ENCODE measurements around the gene P2RY12. TPM values are rescaled to one million over a fixed set of nuclear protein-coding genes. Genes with fewer than 3 reads are reported as not detected.

P2RY12 gene
- total RNA-seq, 4 donors from 2014 or later: 0.34 to 2.1 (median 0.46) TPM; not detected in 1

DNA sequence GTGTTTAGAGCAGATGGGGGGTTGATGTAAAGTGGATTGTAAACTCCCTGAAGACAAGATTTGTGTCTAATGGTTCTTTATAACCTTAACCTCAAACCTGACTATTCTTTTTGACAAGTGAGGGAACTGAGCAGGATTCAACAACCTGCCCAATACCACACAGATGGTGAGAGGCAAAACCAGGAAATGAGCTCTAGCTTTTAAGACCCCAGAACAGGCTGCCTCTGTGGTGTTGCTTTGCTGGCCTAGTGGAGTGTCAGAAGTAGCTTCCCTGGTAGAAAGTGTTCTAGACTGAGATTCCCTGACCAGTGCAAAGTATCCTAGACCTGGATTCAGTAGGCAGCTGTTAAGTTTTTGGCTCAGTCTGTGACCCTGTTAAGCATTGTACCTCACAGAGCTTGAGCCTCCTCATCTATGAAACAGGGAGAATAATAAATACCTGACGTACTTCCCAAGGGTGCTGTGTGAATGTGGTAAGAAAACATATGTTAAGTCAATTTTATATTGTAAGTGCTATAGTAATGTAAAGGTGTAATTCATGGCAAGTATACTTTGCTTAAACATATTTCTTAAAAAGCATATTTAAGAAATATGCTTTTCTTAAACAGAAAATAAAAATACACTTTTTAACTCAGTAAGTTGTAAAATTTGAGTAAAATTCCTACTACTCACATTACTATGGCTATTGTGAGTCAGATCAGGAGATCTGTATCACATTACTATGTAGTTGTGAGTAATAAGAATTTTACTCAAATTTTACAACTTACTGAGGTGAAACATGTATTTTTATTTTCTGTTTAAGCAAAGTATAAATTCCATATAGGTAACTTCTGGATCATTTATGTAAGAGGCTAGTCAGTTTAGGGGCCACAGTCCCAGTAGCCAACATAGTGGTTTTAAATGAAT lies 76.7 kb downstream of the P2RY12 start:
- 71 to 76% methylated on average over 1 of the region's 1 CpG for WGBS, 2 donors
- no peak for DNase-seq (ENCODE audit: low spot score in 2 of 2)
- TF ChIP-seq POLR2A (IDR thresholded peaks at IDR 0.05): no peak
- TF ChIP-seq, protein P1, sequence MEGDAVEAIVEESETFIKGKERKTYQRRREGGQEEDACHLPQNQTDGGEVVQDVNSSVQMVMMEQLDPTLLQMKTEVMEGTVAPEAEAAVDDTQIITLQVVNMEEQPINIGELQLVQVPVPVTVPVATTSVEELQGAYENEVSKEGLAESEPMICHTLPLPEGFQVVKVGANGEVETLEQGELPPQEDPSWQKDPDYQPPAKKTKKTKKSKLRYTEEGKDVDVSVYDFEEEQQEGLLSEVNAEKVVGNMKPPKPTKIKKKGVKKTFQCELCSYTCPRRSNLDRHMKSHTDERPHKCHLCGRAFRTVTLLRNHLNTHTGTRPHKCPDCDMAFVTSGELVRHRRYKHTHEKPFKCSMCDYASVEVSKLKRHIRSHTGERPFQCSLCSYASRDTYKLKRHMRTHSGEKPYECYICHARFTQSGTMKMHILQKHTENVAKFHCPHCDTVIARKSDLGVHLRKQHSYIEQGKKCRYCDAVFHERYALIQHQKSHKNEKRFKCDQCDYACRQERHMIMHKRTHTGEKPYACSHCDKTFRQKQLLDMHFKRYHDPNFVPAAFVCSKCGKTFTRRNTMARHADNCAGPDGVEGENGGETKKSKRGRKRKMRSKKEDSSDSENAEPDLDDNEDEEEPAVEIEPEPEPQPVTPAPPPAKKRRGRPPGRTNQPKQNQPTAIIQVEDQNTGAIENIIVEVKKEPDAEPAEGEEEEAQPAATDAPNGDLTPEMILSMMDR (IDR thresholded peaks at IDR 0.05): no peak
- intact Hi-C loops (cut with DNase I; ENCODE audit: low total_unique reads): no loop called here
- H3K4me3 ChIP-seq (ENCODE audit: low read depth, poor library complexity, severe bottlenecking): no peak overlapping the region

DNA sequence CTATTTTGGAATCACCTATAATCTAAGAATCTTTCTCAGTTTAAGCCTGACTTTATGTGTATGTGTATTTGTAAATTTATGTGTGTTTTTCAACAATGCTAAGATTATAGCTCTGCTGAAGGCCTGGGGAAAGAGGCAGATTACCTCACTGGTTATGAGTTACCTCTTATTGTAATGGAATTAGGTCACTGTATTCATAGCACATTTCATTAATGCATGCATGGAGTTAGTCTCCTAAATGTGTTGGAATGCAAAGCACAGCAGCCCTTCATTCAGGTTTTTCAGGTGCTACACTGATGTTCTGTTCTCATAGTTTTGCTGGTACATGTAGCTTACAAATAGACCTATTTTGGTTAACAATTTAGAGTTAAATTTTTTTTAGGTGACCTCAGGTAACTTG lies 77.4 kb downstream of the P2RY12 start:
- TF ChIP-seq POLR2A (IDR thresholded peaks at IDR 0.05): no peak
- TF ChIP-seq, protein P1 (IDR thresholded peaks at IDR 0.05): no peak
- H3K4me3 ChIP-seq (ENCODE audit: low read depth, poor library complexity, severe bottlenecking): no peak overlapping the region
- DNase-seq (ENCODE audit: low spot score in 2 of 2): no peak
- intact Hi-C loops (cut with DNase I; ENCODE audit: low total_unique reads): no loop called here

DNA sequence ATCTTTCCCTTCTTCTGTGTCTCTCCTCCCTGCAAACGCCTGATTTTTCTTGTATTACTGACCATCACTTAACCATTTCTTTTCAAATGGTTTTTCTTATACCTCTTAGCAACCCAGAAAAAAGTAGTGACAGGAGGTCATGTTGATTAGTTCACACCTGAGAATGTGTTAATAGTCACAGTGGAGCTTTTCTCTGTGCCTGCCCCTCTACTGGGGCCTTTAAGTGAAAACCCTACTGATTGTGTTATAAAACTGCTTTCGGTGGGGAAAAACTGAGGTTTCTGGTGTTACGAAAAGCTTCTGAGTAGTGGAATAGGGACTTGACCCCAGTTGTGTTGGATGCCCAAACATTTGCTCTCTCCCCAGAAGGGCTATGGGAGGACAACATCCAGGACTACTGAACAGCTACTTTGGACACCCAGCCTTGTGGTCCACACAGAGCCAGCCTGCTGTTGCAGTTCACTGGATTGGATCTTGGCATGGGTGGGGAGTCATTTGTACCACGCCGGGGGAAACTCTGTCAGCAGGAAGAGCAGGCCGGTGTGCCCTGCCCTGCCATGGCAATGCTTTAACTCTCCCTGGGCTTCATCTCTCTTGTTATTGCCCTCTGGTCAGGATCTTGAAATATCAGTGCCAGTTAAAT lies 78.3 kb downstream of the P2RY12 start:
- H3K4me3 ChIP-seq (ENCODE audit: low read depth, poor library complexity, severe bottlenecking): no peak overlapping the region
- WGBS, 2 donors: 72 to 83% methylated on average over 6 of the region's 6 CpGs
- no peak for DNase-seq (ENCODE audit: low spot score in 2 of 2)
- TF ChIP-seq POLR2A (IDR thresholded peaks at IDR 0.05): no peak
- TF ChIP-seq, protein P1 (IDR thresholded peaks at IDR 0.05): no peak
- intact Hi-C loops (cut with DNase I; ENCODE audit: low total_unique reads): no loop called here

DNA sequence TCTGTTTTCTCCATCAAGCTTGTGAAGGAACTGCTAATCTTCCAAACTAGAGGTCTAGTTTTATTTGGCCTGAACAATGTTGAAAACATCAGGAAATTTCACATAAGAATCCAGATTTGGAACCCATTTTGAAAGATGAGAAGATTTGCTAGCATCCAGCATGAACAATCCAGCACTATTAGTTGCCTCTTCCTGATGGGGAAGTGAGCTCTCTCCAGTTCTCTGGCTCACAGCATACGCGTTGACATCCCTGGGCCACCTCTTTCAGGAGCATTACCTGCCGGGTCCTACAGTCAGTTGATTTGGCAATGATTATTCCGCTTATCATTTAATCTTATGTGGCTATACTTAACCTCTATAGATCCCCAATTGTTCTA lies 78.8 kb downstream of the P2RY12 start:
- no peak overlapping the region for H3K4me3 ChIP-seq (ENCODE audit: low read depth, poor library complexity, severe bottlenecking)
- DNase-seq (ENCODE audit: low spot score in 2 of 2): no peak
- intact Hi-C loops (cut with DNase I; ENCODE audit: low total_unique reads): no loop called here
- TF ChIP-seq, protein P1 (IDR thresholded peaks at IDR 0.05): no peak
- no peak for TF ChIP-seq POLR2A (IDR thresholded peaks at IDR 0.05)
- WGBS, 2 donors: 67 to 72% methylated on average over 4 of the region's 4 CpGs

DNA sequence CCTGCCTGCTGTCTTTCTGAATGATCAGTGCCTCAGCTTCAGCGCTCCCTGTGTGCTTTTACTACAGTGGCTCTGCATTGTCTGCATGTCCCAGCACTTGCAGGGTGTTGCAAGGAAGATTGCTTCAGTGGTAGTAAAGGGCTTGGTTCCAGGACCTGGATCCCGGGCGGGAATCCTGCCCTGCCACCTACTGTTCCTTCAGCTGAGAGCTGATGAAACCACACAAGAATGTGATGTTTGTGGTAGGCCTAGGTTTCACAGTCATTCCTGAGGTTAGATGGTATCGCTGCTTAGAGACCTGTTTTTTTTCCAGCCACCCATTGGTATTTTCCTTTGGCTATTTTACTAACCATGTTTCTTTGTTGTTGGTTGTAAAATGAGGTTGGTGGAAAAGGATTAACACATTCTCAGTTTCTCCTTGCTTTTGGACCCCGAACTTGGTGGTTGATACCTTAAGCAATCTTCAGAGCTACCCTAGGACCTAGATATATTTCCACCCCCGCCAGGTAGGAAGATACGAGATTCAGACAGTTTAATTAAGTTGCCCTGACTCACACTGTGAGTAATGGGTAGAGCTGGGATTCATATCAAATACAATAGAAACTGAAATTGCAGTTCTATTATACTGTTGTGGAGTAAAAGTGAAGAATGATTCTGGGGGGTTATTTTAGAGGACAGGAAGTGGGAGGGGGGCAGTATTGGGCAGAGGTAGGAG lies 79.3 kb downstream of the P2RY12 start:
- no peak overlapping the region for H3K4me3 ChIP-seq (ENCODE audit: low read depth, poor library complexity, severe bottlenecking)
- TF ChIP-seq, protein P1 (IDR thresholded peaks at IDR 0.05): no peak
- TF ChIP-seq POLR2A (IDR thresholded peaks at IDR 0.05): no peak
- 37 to 43% methylated on average over 7 of the region's 7 CpGs for WGBS, 2 donors
- intact Hi-C loops (cut with DNase I; ENCODE audit: low total_unique reads): no loop called here
- peak; percentile 81 to 95 for DNase-seq (ENCODE audit: low spot score in 2 of 2)
